Testis (tissue), 2 donors: ENCODE results near the gene NTNG2.

Experiments used
- CTCF ChIP-seq, 3 experiments: fragments of 450-650 bp in 2 of 3; fragments of 200-600 bp in 1 of 3; sonication (generic) in 1 of 3; IDR thresholded peaks; one replicate each; pipeline ENCODE4 v1.5.1; 2016 to 2019; ENCODE audit warnings: antibody characterized with exemption in 3 of 3, mild to moderate bottlenecking in 2 of 3, moderate library complexity in 1 of 3
- POLR2A ChIP-seq: fragments of 450-650 bp; IDR thresholded peaks from one replicate; pipeline ENCODE4 v1.6.1; 2017; ENCODE audit warnings: antibody characterized with exemption, mild to moderate bottlenecking, moderate library complexity

- TF ChIP-seq CTCF (IDR thresholded peaks at IDR 0.05) (no peak), POLR2A (no peak)
Observed at GRCh38 chr9:132239518-132239917, 77.7 kb downstream of the NTNG2 start.
